NCI-H1105 treated with DMSO at 0.1 percent for 48 hours (cell line): ENCODE results near the gene DENND6B.

Experiments used
- DNase-seq: peaks from one replicate; lab custom pipeline; 2025; lab: John Stamatoyannopoulos, UW

The DENND6B gene

GRCh38 chr22:50316114-50317065 lies 10.4 kb downstream of the DENND6B start:
- no peak for DNase-seq

- no peak for DNase-seq
Measured at GRCh38 chr22:50315289-50316113, 11.3 kb downstream of the DENND6B start.

GRCh38 chr22:50314455-50315288 lies 12.1 kb downstream of the DENND6B start:
- DNase-seq: no peak

- no peak for DNase-seq
Measured at GRCh38 chr22:50314081-50314454, 12.7 kb downstream of the DENND6B start.

GRCh38 chr22:50313600-50313999 lies 13.2 kb downstream of the DENND6B start:
- DNase-seq: no peak

GRCh38 chr22:50313021-50313420 lies 13.8 kb downstream of the DENND6B start:
- no peak for DNase-seq

GRCh38 chr22:50312371-50312770 lies 14.4 kb downstream of the DENND6B start:
- DNase-seq: no peak

GRCh38 chr22:50311606-50312351 lies 15.0 kb downstream of the DENND6B start:
- DNase-seq: no peak

- DNase-seq: no peak
Measured at GRCh38 chr22:50310949-50311444, 15.8 kb downstream of the DENND6B start.

- DNase-seq: no peak
Measured at GRCh38 chr22:50310031-50310722, 16.6 kb downstream of the DENND6B start.

- no peak for DNase-seq
Measured at GRCh38 chr22:50309601-50309991, 17.2 kb downstream of the DENND6B start.

GRCh38 chr22:50308986-50309600 lies 17.7 kb downstream of the DENND6B start:
- no peak for DNase-seq

GRCh38 chr22:50308597-50308935 lies 18.2 kb downstream of the DENND6B start:
- DNase-seq: no peak

- no peak for DNase-seq
Measured at GRCh38 chr22:50307890-50308596, 18.8 kb downstream of the DENND6B start.

GRCh38 chr22:50306753-50307749 lies 19.8 kb downstream of the DENND6B start, which contains the start of gene PLXNB2:
Gene PLXNB2 (minus strand): TSS chr22:50307646. CDS start chr22:50290584, 17,062 bp downstream.
- DNase-seq: peak; percentile 67

- DNase-seq: peak; percentile 86
Measured at GRCh38 chr22:50305923-50306566, 20.8 kb downstream of the DENND6B start.

GRCh38 chr22:50305393-50305922 lies 21.4 kb downstream of the DENND6B start:
- DNase-seq: no peak
